K562 (cell line): ENCODE data around the gene STIM1. TPM values are rescaled to one million over a fixed set of nuclear protein-coding genes. Genes with fewer than 3 reads are reported as not detected.

ENCODE experiments used
- ATAC-seq: fragments of 200-7000 bp; cut with Tn5 transposase; 3 replicates; pipeline ENCODE4 v1.9.1; 2020; ENCODE audit warnings: moderate library complexity
- BruUV-seq: library from RNA; stranded (reverse); fragments of 400-500 nt; replicated peaks from 2 replicates; lab custom pipeline; 2021; lab: Mats Ljungman, UMichigan
- CTCF ChIA-PET: fragments of 300-600 bp; formaldehyde crosslinking; extraction: SDS; loops from one replicate; lab custom pipeline; 2021; ENCODE audit warnings: low intra/inter-chr PET ratio; lab: Yijun Ruan, JAX
- POLR2A ChIA-PET: fragments of 300-600, 350-650 bp; sonication (Branson Sonifier 250); formaldehyde crosslinking; extraction: SDS; loops from one replicate; lab custom pipeline; 2021; ENCODE audit warnings: antibody characterized with exemption, inconsistent platforms; lab: Yijun Ruan, JAX
- DNase-seq, 4 experiments: peaks; one replicate each; pipeline versions ENCODE4 v3.0.0 to v3.0.0-alpha.2; 2011 to 2018; ENCODE audit warnings: low spot score in 3 of 4, mixed read lengths in 3 of 4; ENCODE audit errors: extremely low read depth in 1 of 4
- FAIRE-seq: peaks from 2 replicates; lab custom pipeline; 2011; peaks lifted over from hg19 to GRCh38; lab: Jason Lieb, UNC
- H2AFZ ChIP-seq: 2 replicates; pipeline ENCODE4 v1.6.0; 2011; ENCODE audit warnings: low read depth, low read length, control low read depth, inconsistent platforms
- H3K27ac ChIP-seq: fragments of 200-600 bp; 3 replicates; pipeline ENCODE4 v1.8.0; 2011; ENCODE audit warnings: low read depth, mild to moderate bottlenecking, control low read depth, inconsistent platforms, low read length, moderate library complexity, mixed read lengths; ENCODE audit errors: extremely low read depth
- H3K27me3 ChIP-seq, 2 experiments: fragments of 300-600 bp in 1 of 2; 2 replicates in 1 of 2; 3 replicates in 1 of 2; pipeline versions ENCODE4 v1.6.0 to v1.8.0; 2011; ENCODE audit warnings: inconsistent platforms in 2 of 2, low read length in 2 of 2, mild to moderate bottlenecking in 1 of 2, mixed read lengths in 1 of 2, moderate library complexity in 1 of 2; ENCODE audit not compliant: control insufficient read depth in 2 of 2, insufficient read depth in 2 of 2
- H3K36me3 ChIP-seq: fragments of 300-600 bp; 3 replicates; pipeline ENCODE4 v1.8.0; 2011; ENCODE audit warnings: mild to moderate bottlenecking, low read length, inconsistent platforms; ENCODE audit not compliant: control insufficient read depth, insufficient read depth
- H3K4me1 ChIP-seq, 2 experiments: fragments of 200-600 bp in 1 of 2; replicated peaks in 1 of 2; 2 replicates in 1 of 2; 3 replicates in 1 of 2; pipeline versions ENCODE4 v1.5.1 to v1.8.0; 2011; ENCODE audit warnings: inconsistent platforms in 2 of 2, low read length in 2 of 2, mild to moderate bottlenecking in 1 of 2, mixed read lengths in 1 of 2, moderate library complexity in 1 of 2; ENCODE audit not compliant: control insufficient read depth in 2 of 2, insufficient read depth in 2 of 2
- H3K4me2 ChIP-seq: 2 replicates; pipeline ENCODE4 v1.6.1; 2011; ENCODE audit warnings: low read length, control low read depth, inconsistent platforms, mixed read lengths; ENCODE audit not compliant: insufficient read depth
- H3K4me3 ChIP-seq: fragments of 200-600 bp; sonication (generic), shearing (Covaris generic); 2 replicates; pipeline ENCODE4 v1.5.1; 2016; ENCODE audit warnings: control low read depth, inconsistent platforms
- H3K79me2 ChIP-seq: fragments of 200-600 bp; 3 replicates; pipeline ENCODE4 v1.8.0; 2011; ENCODE audit warnings: low read length, inconsistent platforms; ENCODE audit not compliant: control insufficient read depth, insufficient read depth
- H3K9ac ChIP-seq, 2 experiments: 2 replicates each; pipeline versions ENCODE4 v1.6.0 to v1.6.1; 2011; ENCODE audit warnings: low read depth in 2 of 2, low read length in 2 of 2, control low read depth in 1 of 2, inconsistent platforms in 1 of 2, mild to moderate bottlenecking in 1 of 2, mixed read lengths in 1 of 2; ENCODE audit not compliant: insufficient read depth in 1 of 2
- H3K9me1 ChIP-seq: one replicate; pipeline ENCODE4 v1.6.0; 2011; ENCODE audit warnings: inconsistent platforms, mild to moderate bottlenecking, low read length, moderate library complexity; ENCODE audit not compliant: control insufficient read depth, insufficient read depth
- H3K9me3 ChIP-seq: replicated peaks from 2 replicates; pipeline ENCODE4 v1.5.1; 2011; ENCODE audit warnings: low read depth, low read length, inconsistent platforms; ENCODE audit not compliant: control insufficient read depth, insufficient read depth
- H4K20me1 ChIP-seq: replicated peaks from 2 replicates; pipeline ENCODE4 v1.6.1; 2011; ENCODE audit warnings: low read length, inconsistent platforms, mixed read lengths; ENCODE audit not compliant: control insufficient read depth, insufficient read depth
- CBFA2T2 ChIP-seq: fragments of 450-650 bp; conservative IDR thresholded peaks from 2 replicates; pipeline ENCODE4 v1.6.1; 2017; ENCODE audit warnings: mild to moderate bottlenecking
- CCNT2 ChIP-seq: IDR thresholded peaks from 2 replicates; pipeline ENCODE4 v1.6.1; 2011; ENCODE audit warnings: borderline replicate concordance, low read depth, mild to moderate bottlenecking, moderate library complexity, mixed read lengths, low read length; ENCODE audit not compliant: insufficient read length; ENCODE audit errors: extremely low read depth
- E4F1 ChIP-seq: fragments of 250-450 bp; sonication (Bioruptor Pico); IDR thresholded peaks from 2 replicates; pipeline ENCODE4 v1.5.0; 2021; ENCODE audit warnings: mild to moderate bottlenecking, borderline replicate concordance
- EGR1 ChIP-seq: fragments of 450-650 bp; conservative IDR thresholded peaks from 2 replicates; pipeline ENCODE4 v1.6.1; 2017; ENCODE audit warnings: mild to moderate bottlenecking
- FOXJ2 ChIP-seq: fragments of 200-800 bp; sonication (Bioruptor generic); IDR thresholded peaks from 2 replicates; pipeline ENCODE4 v1.6.1; 2016; ENCODE audit warnings: missing genetic modification characterization, missing compliant biosample characterization
- L3MBTL2 ChIP-seq: fragments of 450-650 bp; IDR thresholded peaks from 2 replicates; pipeline ENCODE4 v1.6.1; 2016; ENCODE audit warnings: mild to moderate bottlenecking, moderate library complexity
- MEF2A ChIP-seq: IDR thresholded peaks from 2 replicates; pipeline ENCODE4 v1.6.1; 2011; ENCODE audit warnings: low read depth, mild to moderate bottlenecking, low read length, moderate library complexity; ENCODE audit not compliant: control insufficient read depth
- MEF2D ChIP-seq: conservative IDR thresholded peaks from 2 replicates; pipeline ENCODE4 v1.6.1; 2016; ENCODE audit warnings: low read depth, missing genetic modification characterization, missing compliant biosample characterization
- MXD1 ChIP-seq: fragments of 250-450 bp; sonication (Bioruptor Pico); IDR thresholded peaks from 2 replicates; pipeline ENCODE4 v1.8.0; 2021; ENCODE audit warnings: borderline replicate concordance, mild to moderate bottlenecking, moderate library complexity; ENCODE audit not compliant: poor library complexity, severe bottlenecking
- RAD51 ChIP-seq: fragments of 450-650 bp; IDR thresholded peaks from 2 replicates; pipeline ENCODE4 v1.7.1; 2016; ENCODE audit warnings: low read depth, mild to moderate bottlenecking, borderline replicate concordance
- SPI1 ChIP-seq: IDR thresholded peaks from 2 replicates; pipeline ENCODE4 v1.6.1; 2011; ENCODE audit warnings: low read depth, low read length, control low read depth, borderline replicate concordance
- TOE1 ChIP-seq, 2 experiments: fragments of 450-650 bp in 1 of 2; sonication (generic) in 1 of 2; formaldehyde crosslinking in 1 of 2; IDR thresholded peaks; 2 replicates each; pipeline versions ENCODE4 v1.7.1 to v1.8.0; 2016 to 2022; ENCODE audit warnings: borderline replicate concordance in 2 of 2, mild to moderate bottlenecking in 2 of 2, antibody characterized with exemption in 1 of 2, inconsistent platforms in 1 of 2, low read depth in 1 of 2, missing genetic modification reagents in 1 of 2, moderate library complexity in 1 of 2
- USF1 ChIP-seq: sonication (generic); formaldehyde crosslinking; IDR thresholded peaks from 2 replicates; pipeline ENCODE4 v1.9.0; 2022; ENCODE audit warnings: mild to moderate bottlenecking, missing genetic modification reagents
- USF2 ChIP-seq: sonication (generic); formaldehyde crosslinking; IDR thresholded peaks from 2 replicates; pipeline ENCODE4 v1.5.0; 2020; ENCODE audit warnings: missing genetic modification reagents
- WGBS: fragments of 100-300 bp; shearing (Covaris generic); methylation state at CpG from one replicate; pipeline ENCODE4 v1.1.6; 2016; ENCODE audit warnings: low coverage, mixed read lengths; ENCODE audit not compliant: insufficient coverage; ENCODE audit errors: missing lambda C conversion rate; 5-methylcytosine and 5-hydroxymethylcytosine counted together
- in situ Hi-C: fragments of 300-500 bp; cut with MboI; formaldehyde crosslinking; loops from 4 replicates; pipeline ENCODE4 v1.15.0; 2018; ENCODE audit warnings: inconsistent platforms, mixed read lengths
- intact Hi-C: fragments of 100-400 bp; cut with micrococcal nuclease; formaldehyde crosslinking; loops from 2 replicates; pipeline ENCODE4 v1.14.2; 2022
- polyA plus RNA-seq, 8 experiments: library from polyadenylated mRNA; depleted of rRNA in 4 of 8; stranded (reverse) in 5 of 8; unstranded in 3 of 8; fragments of >200 nt; fragmentation: Nextera tagmentation in 2 of 8; fragmentation: Illumina TruSeq in 1 of 8; extraction: Ambion mirVana in 2 of 8; extraction: Trizol in 1 of 8; gene quantifications; 2 replicates each; pipeline versions ENCODE4 v1.2.1 to v1.2.3, GENCODE V29; 2011 to 2014; ENCODE audit warnings: inconsistent platforms in 1 of 8, missing spikeins in 1 of 8
- total RNA-seq, 7 experiments: library from RNA; depleted of rRNA in 6 of 7; stranded (reverse); fragments of >200 nt in 6 of 7; fragmentation: Illumina TruSeq in 2 of 7; extraction: Trizol in 2 of 7; gene quantifications; 2 replicates each; pipeline versions ENCODE4 v1.2.1 to v1.2.3, GENCODE V29; 2011 to 2021; ENCODE audit warnings: low replicate concordance in 1 of 7

The STIM1 gene
- total and polyA plus RNA-seq, 9 of the 15 experiments (the other 6 are each of a cell fraction or from before 2014, with no cell fraction given): 7.7 to 50.5 (median 22.5) TPM

- H3K79me2 ChIP-seq: peaks cover 34% of the 10 kb centered on the region
- H3K4me1 ChIP-seq: peaks cover 0 to 21% of the 10 kb centered on the region in 2 experiments; a peak in 2 of 5 replicates
- no peaks in the 10 kb centered on the region for H3K27me3 ChIP-seq
- no peak overlapping the region for H2AFZ ChIP-seq
- intact Hi-C loops (no loop called here), in situ Hi-C loops (no loop called here)
- ChIA-PET POLR2A (no interaction called here), CTCF (no interaction called here)
- 36% methylated on average over 8 of the region's 8 CpGs for WGBS
- no TSS peak for BruUV-seq
- peak in 1 of 4 experiments; percentile 25 for DNase-seq
- H3K9ac ChIP-seq: no peak overlapping the region; a peak in 1 of 4 replicates
- FAIRE-seq: no peak
- ATAC-seq: peak; percentile 46
- H3K4me3 ChIP-seq: no peak overlapping the region
- peaks cover 2% of the 10 kb centered on the region for H3K9me1 ChIP-seq
- no peak overlapping the region for H3K4me2 ChIP-seq
- no peaks in the 10 kb centered on the region for H3K9me3 ChIP-seq
- peaks cover 12% of the 10 kb centered on the region; the same call in 1 of the 2 replicates for H4K20me1 ChIP-seq
- H3K27ac ChIP-seq: no peak overlapping the region
- peaks cover 3% of the 10 kb centered on the region; the same call in 2 of the 3 replicates for H3K36me3 ChIP-seq
- TF ChIP-seq L3MBTL2: 0 out of 2 replicates have a peak, but pooled peaks have one; percentile 25
- TF ChIP-seq FOXJ2 (tag): 0 out of 2 replicates have a peak, but pooled peaks have one; percentile 52
- TF ChIP-seq USF2 (CRISPR knock-in tag): peak; percentile 76
- peak; percentile 72 for TF ChIP-seq USF1
- no peak for TF ChIP-seq CCNT2
- TF ChIP-seq MEF2D (tag): peak; percentile 91
- TF ChIP-seq CBFA2T2: 0 out of 2 replicates have a peak, but pooled peaks have one; percentile 6
- no peak for TF ChIP-seq EGR1
- no peak for TF ChIP-seq E4F1 (CRISPR knock-in tag)
- no peak for TF ChIP-seq MXD1 (CRISPR knock-in tag)
- TF ChIP-seq RAD51: peak; percentile 79
- peak; percentile 88 for TF ChIP-seq MEF2A
- TF ChIP-seq TOE1 (IDR thresholded peaks at IDR 0.05; ENCODE audit: borderline replicate concordance): peak; percentile 28; the same call in 1 of the 2 replicates
- no peak for TF ChIP-seq TOE1 (CRISPR knock-in tag; IDR thresholded peaks at IDR 0.05; ENCODE audit: borderline replicate concordance, low read depth)
- TF ChIP-seq SPI1: no peak
Measured at GRCh38 chr11:3929649-3930048, 74.2 kb downstream of the STIM1 start.
